ENCODE results near the gene IRF4. TPM values are rescaled to one million over a fixed set of nuclear protein-coding genes. Genes with fewer than 3 reads are reported as not detected.

Gene IRF4
- total RNA-seq, 4 donors from 2014 or later: 0.54 to 2.3 (median 1.3) TPM

- 88 to 89% methylated on average over 31 of the region's 31 CpGs for WGBS, 2 donors
- H3K27ac ChIP-seq: no peak overlapping the region
- peaks cover 12% of the 10 kb centered on the region in 2 donors for H3K36me3 ChIP-seq
- H3K27me3 ChIP-seq: no peaks in the 10 kb centered on the region
- TF ChIP-seq POLR2A (IDR thresholded peaks at IDR 0.05) (no peak), CTCF (IDR thresholded peaks at IDR 0.05) (no peak)
- H3K4me1 ChIP-seq: no peaks in the 10 kb centered on the region
- DNase-seq: no peak
- intact Hi-C loops (cut with DNase I): no loop called here
- no peaks in the 10 kb centered on the region for H3K9me3 ChIP-seq
- no peak overlapping the region for H3K4me3 ChIP-seq (replicated peaks in 1 of 3)
Measured at GRCh38 chr6:351011-351866, 40.3 kb upstream of the IRF4 start.

GRCh38 chr6:351867-352289, 39.7 kb upstream of the IRF4 start:
- H3K36me3 ChIP-seq: peaks cover 12% of the 10 kb centered on the region in 2 donors
- no peaks in the 10 kb centered on the region for H3K9me3 ChIP-seq
- H3K27ac ChIP-seq: no peak overlapping the region
- H3K4me3 ChIP-seq (replicated peaks in 1 of 3): no peak overlapping the region
- TF ChIP-seq CTCF (IDR thresholded peaks at IDR 0.05) (no peak), POLR2A (IDR thresholded peaks at IDR 0.05) (no peak)
- H3K27me3 ChIP-seq: no peaks in the 10 kb centered on the region
- intact Hi-C loops (cut with DNase I): no loop called here
- WGBS, 2 donors: 60 to 67% methylated on average over 4 of the region's 4 CpGs
- DNase-seq: no peak
- no peaks in the 10 kb centered on the region for H3K4me1 ChIP-seq

- Histone ChIP-seq H3K36me3 (peaks cover 12% of the 10 kb centered on the region in 2 donors), H3K27ac (no peak overlapping the region), H3K27me3 (no peaks in the 10 kb centered on the region), H3K4me1 (no peaks in the 10 kb centered on the region), H3K9me3 (no peaks in the 10 kb centered on the region), H3K4me3 (replicated peaks in 1 of 3) (no peak overlapping the region)
- intact Hi-C loops (cut with DNase I): no loop called here
- TF ChIP-seq CTCF (IDR thresholded peaks at IDR 0.05) (no peak), POLR2A (IDR thresholded peaks at IDR 0.05) (no peak)
- no peak for DNase-seq
- WGBS, 2 donors: 80 to 83% methylated on average over 5 of the region's 5 CpGs
Measured at GRCh38 chr6:352474-352873, 39.1 kb upstream of the IRF4 start.

- peaks cover 8 to 12% of the 10 kb centered on the region in 2 donors for H3K36me3 ChIP-seq
- no peaks in the 10 kb centered on the region for H3K9me3 ChIP-seq
- DNase-seq: no peak
- no peak overlapping the region for H3K27ac ChIP-seq
- WGBS, 2 donors: 80% methylated on average over 11 of the region's 11 CpGs
- intact Hi-C loops (cut with DNase I): no loop called here
- H3K4me1 ChIP-seq: no peaks in the 10 kb centered on the region
- H3K27me3 ChIP-seq: no peaks in the 10 kb centered on the region
- no peak for TF ChIP-seq CTCF (IDR thresholded peaks at IDR 0.05)
- H3K4me3 ChIP-seq (replicated peaks in 1 of 3): no peak overlapping the region
Measured at GRCh38 chr6:352896-353470, 38.6 kb upstream of the IRF4 start.
